GM20431 (cell line): ENCODE measurements around the gene ZNF175.

ENCODE experiments used
- in situ Hi-C: fragments of 300-500 bp; cut with MseI, MboI; formaldehyde crosslinking; loops from one replicate; pipeline ENCODE4 v1.15.0; 2020; ENCODE audit warnings: low sequenced_read_pairs; ENCODE audit not compliant: unreplicated experiment

The ZNF175 gene

GRCh38 chr19:51549533-51550324 is 21.4 kb upstream of the ZNF175 start:
- in situ Hi-C loops = no loop called here

GRCh38 chr19:51550848-51551672 is 20.0 kb upstream of the ZNF175 start:
- in situ Hi-C loops = no loop called here

- in situ Hi-C loops = no loop called here
Measured at GRCh38 chr19:51551673-51552432, 19.2 kb upstream of the ZNF175 start.

GRCh38 chr19:51552608-51552995 is 18.5 kb upstream of the ZNF175 start:
- in situ Hi-C loops = no loop called here

GRCh38 chr19:51552996-51553725 is 17.9 kb upstream of the ZNF175 start:
- in situ Hi-C loops = no loop called here

- in situ Hi-C loops = no loop called here
Measured at GRCh38 chr19:51559240-51559639, 11.8 kb upstream of the ZNF175 start.

- in situ Hi-C loops = no loop called here
Measured at GRCh38 chr19:51560339-51560738, 10.7 kb upstream of the ZNF175 start.

- in situ Hi-C loops = no loop called here
Measured at GRCh38 chr19:51564791-51565190, 6.3 kb upstream of the ZNF175 start.

- in situ Hi-C loops = no loop called here
Measured at GRCh38 chr19:51565583-51565982, 5.5 kb upstream of the ZNF175 start.

- in situ Hi-C loops = no loop called here
Measured at GRCh38 chr19:51566489-51567100, 4.5 kb upstream of the ZNF175 start.

GRCh38 chr19:51567583-51567982 is 3.5 kb upstream of the ZNF175 start:
- in situ Hi-C loops = no loop called here

- in situ Hi-C loops = no loop called here
Measured at GRCh38 chr19:51568456-51568855, 2.6 kb upstream of the ZNF175 start.

GRCh38 chr19:51571599-51571998 is 516 bp downstream of the ZNF175 start:
- in situ Hi-C loops = no loop called here

- in situ Hi-C loops = no loop called here
Measured at GRCh38 chr19:51572410-51572809, 1.3 kb downstream of the ZNF175 start.

- in situ Hi-C loops = no loop called here
Measured at GRCh38 chr19:51572908-51573307, 1.8 kb downstream of the ZNF175 start.

GRCh38 chr19:51573331-51573730 is 2.2 kb downstream of the ZNF175 start:
- in situ Hi-C loops = no loop called here

GRCh38 chr19:51576850-51577249 is 5.8 kb downstream of the ZNF175 start:
- in situ Hi-C loops = no loop called here

- in situ Hi-C loops = no loop called here
Measured at GRCh38 chr19:51586103-51586728, 15.1 kb downstream of the ZNF175 start.

- in situ Hi-C loops = no loop called here
Measured at GRCh38 chr19:51586799-51587198, 15.7 kb downstream of the ZNF175 start.
